BLaER1 (cell line): ENCODE data around the gene ANKMY1.

Experiments
- H3K27ac ChIP-seq: shearing (Covaris generic); formaldehyde crosslinking; 2 replicates; pipeline ENCODE4 v1.8.1; 2022
- H3K27me3 ChIP-seq: shearing (Covaris generic); formaldehyde crosslinking; 2 replicates; pipeline ENCODE4 v1.8.1; 2022
- H3K36me3 ChIP-seq: shearing (Covaris generic); formaldehyde crosslinking; 2 replicates; pipeline ENCODE4 v1.8.1; 2022
- H3K4me1 ChIP-seq: shearing (Covaris generic); formaldehyde crosslinking; 2 replicates; pipeline ENCODE4 v1.8.1; 2022
- H3K4me2 ChIP-seq: shearing (Covaris generic); formaldehyde crosslinking; 2 replicates; pipeline ENCODE4 v1.8.1; 2022
- H3K4me3 ChIP-seq: shearing (Covaris generic); formaldehyde crosslinking; 2 replicates; pipeline ENCODE4 v1.8.1; 2022
- H3K9ac ChIP-seq: shearing (Covaris generic); formaldehyde crosslinking; 2 replicates; pipeline ENCODE4 v1.8.1; 2022
- H3K9me3 ChIP-seq: shearing (Covaris generic); formaldehyde crosslinking; 2 replicates; pipeline ENCODE4 v1.8.1; 2022
- H4K20me1 ChIP-seq: shearing (Covaris generic); formaldehyde crosslinking; 2 replicates; pipeline ENCODE4 v1.8.1; 2022
- Cebpa-rat ChIP-seq: shearing (Covaris generic); IDR thresholded peaks from 2 replicates; pipeline ENCODE4 v1.8.1; 2022

ANKMY1 gene

GRCh38 chr2:240557808-240558207, at the start of gene ANKMY1:
Gene ANKMY1, minus strand, starts transcription at chr2:240557988. Its CDS starts 653 bp downstream, at chr2:240557335.
- Histone ChIP-seq H4K20me1 (peaks cover 48% of the 10 kb centered on the region; the same call in 1 of the 2 replicates), H3K36me3 (peaks cover 66% of the 10 kb centered on the region), H3K9me3 (no peaks in the 10 kb centered on the region), H3K9ac (no peak within 1 kb of the TSS), H3K27ac (peak within 1 kb of the TSS; percentile 99), H3K4me2 (peak within 1 kb of the TSS; percentile 92), H3K4me1 (peaks cover 78% of the 10 kb centered on the region), H3K4me3 (no peak within 1 kb of the TSS), H3K27me3 (no peaks in the 10 kb centered on the region)
- no peak for TF ChIP-seq Cebpa-rat

DNA sequence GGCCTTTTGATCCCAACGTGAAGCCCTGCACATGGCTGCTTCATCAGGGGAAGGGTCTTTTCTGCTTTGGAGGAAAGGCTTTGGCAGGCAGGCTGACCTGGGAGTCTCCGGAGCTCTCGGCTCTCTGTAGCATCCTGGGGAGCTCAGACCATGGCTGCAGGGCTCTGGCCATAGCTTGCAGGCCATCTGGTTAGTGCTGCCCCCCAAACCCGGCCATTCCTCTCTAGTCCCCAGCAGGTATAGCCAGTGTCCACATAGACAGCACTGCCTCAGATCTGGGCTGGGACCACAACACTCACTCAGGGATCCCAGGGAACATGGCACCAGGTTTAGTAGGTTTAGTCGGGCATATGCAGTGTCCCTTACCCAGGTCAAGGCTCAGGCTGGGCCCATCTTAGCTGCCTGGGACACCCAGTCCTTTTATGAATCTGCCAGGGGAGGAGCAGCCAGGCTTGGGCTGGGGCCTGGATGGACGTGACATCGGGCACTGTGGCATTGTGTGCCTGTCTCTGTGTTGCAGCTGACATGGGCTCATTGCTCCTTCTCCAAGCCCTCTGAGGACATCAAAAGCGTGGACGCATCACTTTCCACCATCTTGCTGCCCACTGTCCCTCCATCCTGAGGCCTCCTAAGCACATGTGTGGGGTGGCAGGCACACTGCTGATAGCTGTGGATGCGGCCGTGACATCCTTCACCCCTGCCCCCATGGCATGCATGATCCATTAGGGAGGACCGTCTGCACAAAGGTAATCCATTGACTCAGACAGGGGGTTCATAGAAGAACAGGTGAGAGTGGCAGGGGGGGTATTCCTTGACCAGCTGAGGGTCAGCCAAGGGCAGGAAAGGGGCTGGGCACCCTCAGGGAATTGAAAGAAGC, 48.3 kb upstream of the ANKMY1 start:
- Histone ChIP-seq H3K9ac (no peak overlapping the region), H3K4me2 (no peak overlapping the region), H3K27ac (no peak overlapping the region), H3K9me3 (no peaks in the 10 kb centered on the region), H3K36me3 (peaks cover 20% of the 10 kb centered on the region), H4K20me1 (no peaks in the 10 kb centered on the region), H3K4me1 (peaks cover 8% of the 10 kb centered on the region; the same call in 1 of the 2 replicates), H3K27me3 (no peaks in the 10 kb centered on the region), H3K4me3 (no peak overlapping the region)
- no peak for TF ChIP-seq Cebpa-rat

GRCh38 chr2:240604939-240605716, 47.3 kb upstream of the ANKMY1 start:
- Histone ChIP-seq H3K27me3 (no peaks in the 10 kb centered on the region), H3K4me2 (no peak overlapping the region), H3K27ac (no peak overlapping the region), H3K4me3 (no peak overlapping the region), H3K9ac (no peak overlapping the region), H4K20me1 (0 out of 2 replicates have a peak, but pooled peaks cover 5% of the 10 kb centered on the region), H3K36me3 (peaks cover 30% of the 10 kb centered on the region), H3K9me3 (no peaks in the 10 kb centered on the region), H3K4me1 (peaks cover 8% of the 10 kb centered on the region; the same call in 1 of the 2 replicates)
- no peak for TF ChIP-seq Cebpa-rat

- Histone ChIP-seq H3K4me3 (no peak overlapping the region), H3K4me1 (peaks cover 8% of the 10 kb centered on the region; the same call in 1 of the 2 replicates), H4K20me1 (0 out of 2 replicates have a peak, but pooled peaks cover 7% of the 10 kb centered on the region), H3K9ac (no peak overlapping the region), H3K4me2 (no peak overlapping the region), H3K27ac (no peak overlapping the region), H3K36me3 (peaks cover 37% of the 10 kb centered on the region), H3K9me3 (no peaks in the 10 kb centered on the region), H3K27me3 (no peaks in the 10 kb centered on the region)
- TF ChIP-seq Cebpa-rat = no peak
Measured at GRCh38 chr2:240604291-240604938, 46.6 kb upstream of the ANKMY1 start.

DNA sequence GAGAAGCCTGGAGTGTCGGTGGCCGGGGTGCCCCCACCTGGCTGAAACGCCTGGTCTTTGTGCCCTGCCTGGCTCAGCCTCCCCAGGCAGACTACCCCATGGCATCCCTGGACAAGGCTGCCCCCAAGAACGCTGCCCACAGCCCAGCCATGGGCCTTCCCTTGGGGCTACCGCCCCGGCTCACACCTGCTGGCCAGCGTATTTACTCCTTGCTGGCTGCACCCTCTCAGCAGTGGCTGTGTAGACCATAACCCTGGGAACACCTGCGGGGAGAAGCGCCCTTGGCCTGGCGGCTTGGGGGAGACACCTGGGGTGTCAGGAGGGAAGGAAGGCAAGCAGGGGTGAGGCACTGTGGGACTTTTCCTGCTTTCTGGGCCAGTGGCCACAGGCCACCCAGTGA, 46.1 kb upstream of the ANKMY1 start:
- Histone ChIP-seq H3K4me1 (peaks cover 8% of the 10 kb centered on the region; the same call in 1 of the 2 replicates), H3K9me3 (no peaks in the 10 kb centered on the region), H3K4me3 (no peak overlapping the region), H3K4me2 (no peak overlapping the region), H3K27ac (no peak overlapping the region), H3K27me3 (no peaks in the 10 kb centered on the region), H4K20me1 (peaks cover 8% of the 10 kb centered on the region), H3K36me3 (peaks cover 43% of the 10 kb centered on the region), H3K9ac (no peak overlapping the region)
- no peak for TF ChIP-seq Cebpa-rat

- Histone ChIP-seq H3K4me2 (no peak overlapping the region), H3K9ac (no peak overlapping the region), H3K4me3 (no peak overlapping the region), H3K9me3 (no peaks in the 10 kb centered on the region), H3K36me3 (peaks cover 49% of the 10 kb centered on the region), H4K20me1 (peaks cover 14% of the 10 kb centered on the region), H3K27ac (no peak overlapping the region), H3K4me1 (peaks cover 8% of the 10 kb centered on the region; the same call in 1 of the 2 replicates), H3K27me3 (no peaks in the 10 kb centered on the region)
- no peak for TF ChIP-seq Cebpa-rat
Measured at GRCh38 chr2:240603081-240603835, 45.5 kb upstream of the ANKMY1 start.

DNA sequence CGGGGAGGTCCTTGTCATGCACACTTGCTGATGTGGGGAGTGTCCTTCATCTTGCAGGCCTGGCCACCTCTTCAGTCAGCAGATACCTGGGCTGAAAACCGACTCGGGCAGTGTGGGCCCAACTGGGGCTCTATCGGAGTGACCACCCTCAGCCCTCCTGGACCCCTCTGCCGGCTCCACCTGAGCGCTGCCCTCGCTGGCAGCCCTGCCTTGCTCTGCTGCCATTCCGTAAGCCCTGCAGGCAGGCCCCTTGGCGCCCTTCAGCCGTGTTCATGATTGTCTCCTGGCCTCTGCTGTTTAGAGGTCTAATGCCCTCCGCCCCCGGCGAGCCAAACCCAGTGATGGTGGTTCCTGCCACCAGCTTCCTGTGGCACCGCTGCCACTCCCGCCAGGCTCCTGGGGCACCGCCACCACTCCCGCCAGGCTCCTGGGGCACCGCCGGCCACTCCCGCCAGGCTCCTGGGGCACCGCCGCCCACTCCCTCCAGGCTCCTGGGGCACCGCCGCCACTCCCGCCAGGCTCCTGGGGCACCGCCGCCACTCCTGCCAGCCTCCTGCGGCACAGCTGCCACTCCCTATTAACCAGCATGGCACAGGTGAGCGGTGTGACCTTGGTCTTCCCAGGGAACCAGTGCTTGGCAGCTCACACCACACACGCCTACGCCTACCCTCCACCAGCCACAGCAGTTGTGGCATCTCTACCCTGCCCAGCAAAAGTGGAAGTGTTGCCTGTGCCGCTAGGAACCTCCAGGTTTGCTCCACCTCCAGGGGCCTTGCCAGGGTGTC, 44.7 kb upstream of the ANKMY1 start:
- Histone ChIP-seq H3K4me2 (no peak overlapping the region), H3K9ac (no peak overlapping the region), H3K27me3 (no peaks in the 10 kb centered on the region), H3K27ac (no peak overlapping the region), H3K4me1 (peaks cover 8% of the 10 kb centered on the region; the same call in 1 of the 2 replicates), H3K36me3 (peaks cover 57% of the 10 kb centered on the region), H3K9me3 (no peaks in the 10 kb centered on the region), H4K20me1 (peaks cover 22% of the 10 kb centered on the region), H3K4me3 (no peak overlapping the region)
- TF ChIP-seq Cebpa-rat = no peak

- H3K9ac ChIP-seq = no peak overlapping the region
- H3K4me2 ChIP-seq = no peak overlapping the region
- H3K9me3 ChIP-seq = no peaks in the 10 kb centered on the region
- peaks cover 29% of the 10 kb centered on the region for H4K20me1 ChIP-seq
- no peak overlapping the region for H3K4me3 ChIP-seq
- no peak for TF ChIP-seq Cebpa-rat
- no peaks in the 10 kb centered on the region for H3K27me3 ChIP-seq
- peaks cover 14% of the 10 kb centered on the region for H3K4me1 ChIP-seq
- H3K36me3 ChIP-seq = peaks cover 63% of the 10 kb centered on the region
- H3K27ac ChIP-seq = no peak overlapping the region
Measured at GRCh38 chr2:240601831-240602160, 44.0 kb upstream of the ANKMY1 start.
